IMR-90 (cell line): ENCODE results near the gene CFAP251. TPM values are rescaled to one million over a fixed set of nuclear protein-coding genes. Genes with fewer than 3 reads are reported as not detected.

Source experiments
- ATAC-seq: fragments of 200-7000 bp; cut with Tn5 transposase; 2 replicates; pipeline ENCODE4 v1.9.1; 2020; ENCODE audit warnings: low read depth, mild to moderate bottlenecking, moderate library complexity
- BruUV-seq: library from RNA; stranded (reverse); fragments of 400-500 nt; replicated peaks from 2 replicates; lab custom pipeline; 2021; lab: Mats Ljungman, UMichigan
- CTCF ChIA-PET: fragments of 300-600 bp; formaldehyde crosslinking; extraction: SDS; loops from one replicate; lab custom pipeline; 2021; ENCODE audit warnings: antibody characterized with exemption; lab: Yijun Ruan, JAX
- POLR2A ChIA-PET: fragments of 300-600 bp; sonication (Branson Sonifier 250); formaldehyde crosslinking; loops from one replicate; lab custom pipeline; 2022; ENCODE audit warnings: antibody characterized with exemption; ENCODE audit not compliant: unreplicated experiment; lab: Charles Lee
- DNase-seq: peaks from one replicate; pipeline ENCODE4 v3.0.0; 2013
- H2AFZ ChIP-seq: replicated peaks from 2 replicates; pipeline ENCODE3; 2013; ENCODE audit warnings: low read length, mild to moderate bottlenecking; ENCODE audit not compliant: poor library complexity
- H2AK5ac ChIP-seq: 2 replicates; pipeline ENCODE4 v1.6.1; 2013; ENCODE audit warnings: low read depth, low read length, inconsistent platforms
- H2AK9ac ChIP-seq: replicated peaks from 2 replicates; pipeline ENCODE3; 2013; ENCODE audit warnings: mild to moderate bottlenecking, low read depth, low read length, moderate library complexity; ENCODE audit not compliant: poor library complexity
- H2BK120ac ChIP-seq: 2 replicates; pipeline ENCODE4 v1.6.1; 2013; ENCODE audit warnings: low read depth, low read length, inconsistent platforms
- H2BK15ac ChIP-seq: 3 replicates; pipeline ENCODE4 v1.6.1; 2013; ENCODE audit warnings: low read depth, low read length, inconsistent platforms
- H2BK20ac ChIP-seq: 2 replicates; pipeline ENCODE4 v1.6.1; 2013; ENCODE audit warnings: low read depth, mild to moderate bottlenecking, inconsistent platforms, low read length, moderate library complexity
- H2BK5ac ChIP-seq: 2 replicates; pipeline ENCODE4 v1.6.1; 2013; ENCODE audit warnings: mild to moderate bottlenecking, low read depth, low read length, inconsistent platforms; ENCODE audit not compliant: poor library complexity, severe bottlenecking
- H3K14ac ChIP-seq: replicated peaks from 2 replicates; pipeline ENCODE4 v1.6.1; 2013; ENCODE audit warnings: low read depth, low read length, inconsistent platforms
- H3K18ac ChIP-seq: 2 replicates; pipeline ENCODE4 v1.6.1; 2013; ENCODE audit warnings: low read depth, low read length, control low read depth
- H3K23ac ChIP-seq: 2 replicates; pipeline ENCODE4 v1.6.1; 2013; ENCODE audit warnings: low read depth, low read length, inconsistent platforms
- H3K27ac ChIP-seq: 2 replicates; pipeline ENCODE4 v1.5.1; 2013; ENCODE audit warnings: mild to moderate bottlenecking, control low read depth, low read length; ENCODE audit not compliant: insufficient read depth
- H3K27me3 ChIP-seq: 2 replicates; pipeline ENCODE4 v1.6.1; 2013; ENCODE audit warnings: low read length; ENCODE audit not compliant: control insufficient read depth, insufficient read depth
- H3K36me3 ChIP-seq: 2 replicates; pipeline ENCODE4 v1.6.1; 2013; ENCODE audit warnings: low read length, mixed read lengths; ENCODE audit not compliant: control insufficient read depth, insufficient read depth
- H3K4ac ChIP-seq: 2 replicates; pipeline ENCODE4 v1.6.1; 2013; ENCODE audit warnings: low read depth, low read length, inconsistent platforms
- H3K4me1 ChIP-seq: 2 replicates; pipeline ENCODE4 v1.6.1; 2013; ENCODE audit warnings: low read length, mixed read lengths; ENCODE audit not compliant: control insufficient read depth, insufficient read depth
- H3K4me2 ChIP-seq: 2 replicates; pipeline ENCODE4 v1.6.1; 2013; ENCODE audit warnings: low read depth, mild to moderate bottlenecking, control low read depth, low read length, moderate library complexity
- H3K4me3 ChIP-seq: 2 replicates; pipeline ENCODE4 v1.5.1; 2013; ENCODE audit warnings: low read depth, mild to moderate bottlenecking, control low read depth, low read length, moderate library complexity; ENCODE audit not compliant: insufficient read depth
- H3K56ac ChIP-seq: 2 replicates; pipeline ENCODE4 v1.6.1; 2013; ENCODE audit warnings: low read length, inconsistent platforms; ENCODE audit not compliant: insufficient read depth; ENCODE audit errors: extremely low read depth
- H3K79me1 ChIP-seq, 2 experiments: 2 replicates each; pipeline ENCODE4 v1.6.1; 2013; ENCODE audit warnings: low read length in 2 of 2, inconsistent platforms in 1 of 2, low read depth in 1 of 2
- H3K9ac ChIP-seq: 2 replicates; pipeline ENCODE4 v1.6.1; 2013; ENCODE audit warnings: low read depth, low read length, control low read depth
- H3K9me1 ChIP-seq: 2 replicates; pipeline ENCODE4 v1.6.1; 2013; ENCODE audit warnings: low read length, inconsistent platforms; ENCODE audit not compliant: insufficient read depth
- H3K9me3 ChIP-seq: 2 replicates; pipeline ENCODE4 v1.6.1; 2013; ENCODE audit warnings: low read length; ENCODE audit not compliant: control insufficient read depth, insufficient read depth
- H4K20me1 ChIP-seq: 2 replicates; pipeline ENCODE4 v1.6.1; 2013; ENCODE audit warnings: low read length, inconsistent platforms; ENCODE audit not compliant: insufficient read depth
- H4K5ac ChIP-seq: 2 replicates; pipeline ENCODE4 v1.6.1; 2013; ENCODE audit warnings: mild to moderate bottlenecking, low read depth, low read length, control low read depth
- H4K8ac ChIP-seq, 2 experiments: 2 replicates each; pipeline ENCODE4 v1.6.1; 2013; ENCODE audit warnings: low read depth in 2 of 2, low read length in 2 of 2, control low read depth in 1 of 2, inconsistent platforms in 1 of 2
- H4K91ac ChIP-seq: 2 replicates; pipeline ENCODE4 v1.6.1; 2013; ENCODE audit warnings: low read depth, low read length, inconsistent platforms; ENCODE audit not compliant: insufficient read depth
- BHLHE40 ChIP-seq: fragments of 150-350 bp; IDR thresholded peaks from 2 replicates; pipeline ENCODE4 v1.6.1; 2016; ENCODE audit warnings: mild to moderate bottlenecking, low read depth, low read length
- CEBPB ChIP-seq: IDR thresholded peaks from 2 replicates; pipeline ENCODE4 v1.6.1; 2012; ENCODE audit warnings: low read depth, low read length, improper control_type of control experiment
- CHD1 ChIP-seq: IDR thresholded peaks from 2 replicates; pipeline ENCODE4 v1.6.1; 2012; ENCODE audit warnings: low read depth, low read length, improper control_type of control experiment
- CTCF ChIP-seq: conservative IDR thresholded peaks from 2 replicates; pipeline ENCODE4 v1.5.1; 2012; ENCODE audit warnings: mild to moderate bottlenecking, low read depth, low read length, improper control_type of control experiment
- ELK1 ChIP-seq: fragments of 150-350 bp; IDR thresholded peaks from 2 replicates; pipeline ENCODE4 v1.6.1; 2016; ENCODE audit warnings: low read depth, mild to moderate bottlenecking, low read length, moderate library complexity, borderline replicate concordance
- FOS ChIP-seq: fragments of 150-350 bp; IDR thresholded peaks from 2 replicates; pipeline ENCODE4 v1.6.1; 2016; ENCODE audit warnings: low read depth, low read length
- MAFK ChIP-seq: IDR thresholded peaks from 2 replicates; pipeline ENCODE4 v1.6.1; 2012; ENCODE audit warnings: low read depth, low read length, improper control_type of control experiment
- MAZ ChIP-seq: IDR thresholded peaks from 2 replicates; pipeline ENCODE4 v1.6.1; 2012; ENCODE audit warnings: low read depth, mild to moderate bottlenecking, low read length, improper control_type of control experiment, moderate library complexity, borderline replicate concordance
- MXI1 ChIP-seq: IDR thresholded peaks from 2 replicates; pipeline ENCODE4 v1.6.1; 2012; ENCODE audit warnings: low read depth, mild to moderate bottlenecking, low read length, moderate library complexity, borderline replicate concordance
- NFE2L2 ChIP-seq: fragments of 150-350 bp; IDR thresholded peaks from 2 replicates; pipeline ENCODE4 v1.6.1; 2016; ENCODE audit warnings: low read depth, mild to moderate bottlenecking, low read length
- POLR2A ChIP-seq: IDR thresholded peaks from 2 replicates; pipeline ENCODE4 v1.6.1; 2012; ENCODE audit warnings: mild to moderate bottlenecking, low read depth, low read length
- RAD21 ChIP-seq: IDR thresholded peaks from 2 replicates; pipeline ENCODE4 v1.6.1; 2012; ENCODE audit warnings: low read length, improper control_type of control experiment
- RCOR1 ChIP-seq: IDR thresholded peaks from 2 replicates; pipeline ENCODE4 v1.6.1; 2012; ENCODE audit warnings: mild to moderate bottlenecking, low read length, improper control_type of control experiment; ENCODE audit not compliant: insufficient replicate concordance
- RFX5 ChIP-seq: IDR thresholded peaks from 2 replicates; pipeline ENCODE4 v1.8.0; 2012; ENCODE audit warnings: low read depth, mild to moderate bottlenecking, low read length, moderate library complexity
- SMC3 ChIP-seq: fragments of 150-350 bp; IDR thresholded peaks from 2 replicates; pipeline ENCODE4 v1.6.1; 2016; ENCODE audit warnings: low read depth, mild to moderate bottlenecking, antibody characterized with exemption, low read length, moderate library complexity
- USF2 ChIP-seq: fragments of 150-350 bp; IDR thresholded peaks from 2 replicates; pipeline ENCODE4 v1.6.1; 2017; ENCODE audit warnings: mild to moderate bottlenecking, antibody characterized with exemption, low read length, low read depth
- WGBS, 2 experiments: methylation state at CpG; one replicate each; pipeline versions ENCODE4 v1.1.5 to v1.1.7; 2013; ENCODE audit warnings: missing lambda C conversion rate in 2 of 2; ENCODE audit not compliant: insufficient read length in 1 of 2; ENCODE audit errors: extremely low coverage in 2 of 2; 5-methylcytosine and 5-hydroxymethylcytosine counted together
- dilution Hi-C: fragments of 300-500 bp; cut with HindIII; formaldehyde crosslinking; loops from one replicate; pipeline ENCODE4 v1.14.3; 2018; ENCODE audit warnings: low sequenced_read_pairs; ENCODE audit not compliant: unreplicated experiment
- in situ Hi-C: fragments of 300-500 bp; cut with MboI; formaldehyde crosslinking; loops from 3 replicates; pipeline ENCODE4 v1.14.3; 2019; ENCODE audit warnings: low sequenced_read_pairs, inconsistent platforms, mixed read lengths
- intact Hi-C: fragments of 100-400 bp; cut with micrococcal nuclease; formaldehyde crosslinking; loops from 2 replicates; pipeline ENCODE4 v1.10.0; 2022
- polyA plus RNA-seq, 3 experiments: library from polyadenylated mRNA; depleted of rRNA; stranded (reverse); fragments of >200 nt; gene quantifications; 2 replicates each; pipeline ENCODE4 v1.2.3, GENCODE V29; 2012; ENCODE audit warnings: low replicate concordance in 1 of 3
- total RNA-seq: library from RNA; depleted of rRNA; stranded (reverse); fragments of >200 nt; gene quantifications from 2 replicates; pipeline ENCODE4 v1.2.3, GENCODE V29; 2012

Gene CFAP251
- total and polyA plus RNA-seq, 2 of the 4 experiments (the other 2 are of a cell fraction), result 7.8 to 9.1 TPM

- WGBS, 2 experiments, result 100% methylated on average over 3 of the region's 5 CpGs; no CpG with 5 or more reads in 1 of the 2 experiments
- DNase-seq (no peak), ATAC-seq (no peak)
- peaks cover 4% of the 10 kb centered on the region; the same call in 1 of the 2 replicates for H3K9me1 ChIP-seq
- H3K14ac ChIP-seq, result no peak overlapping the region
- H3K4me1 ChIP-seq, result peaks cover 2% of the 10 kb centered on the region; the same call in 1 of the 2 replicates
- H2AK5ac ChIP-seq, result no peak overlapping the region
- no peak overlapping the region for H3K4ac ChIP-seq
- no peaks in the 10 kb centered on the region for H3K79me1 ChIP-seq
- H3K56ac ChIP-seq, result no peak overlapping the region
- H2BK120ac ChIP-seq, result no peak overlapping the region
- H3K23ac ChIP-seq, result no peak overlapping the region
- TF ChIP-seq SMC3, result no peak
- TF ChIP-seq RCOR1, result no peak
- no peak for TF ChIP-seq RAD21
- no peak for TF ChIP-seq MAZ
- no peak for TF ChIP-seq CEBPB
- TF ChIP-seq BHLHE40, result no peak
- no peak for TF ChIP-seq CTCF
- no peak for TF ChIP-seq ELK1
- no peak for TF ChIP-seq POLR2A
- TF ChIP-seq USF2, result no peak
- TF ChIP-seq MAFK, result no peak
- no peak for TF ChIP-seq MXI1
- TF ChIP-seq FOS, result no peak
- no peak for TF ChIP-seq NFE2L2
- TF ChIP-seq CHD1, result no peak
- TF ChIP-seq RFX5, result no peak
- no peak overlapping the region for H3K9ac ChIP-seq
- CTCF ChIA-PET, result interaction anchor here (0.6 kb wide), 1 partner anchor 144 kb away, joined by 3 read pairs; no protein-coding TSS in a partner anchor
- H4K20me1 ChIP-seq, result no peaks in the 10 kb centered on the region
- no peak overlapping the region for H2BK15ac ChIP-seq
- H3K9me3 ChIP-seq, result no peaks in the 10 kb centered on the region
- H2BK20ac ChIP-seq, result no peak overlapping the region
- H3K27me3 ChIP-seq, result no peaks in the 10 kb centered on the region
- no peak overlapping the region for H3K4me2 ChIP-seq
- no peak overlapping the region for H4K8ac ChIP-seq
- H2BK5ac ChIP-seq, result no peak overlapping the region
- intact Hi-C loops (no loop called here), dilution Hi-C loops (no loop called here), in situ Hi-C loops (no loop called here)
- H3K36me3 ChIP-seq, result peaks cover 19% of the 10 kb centered on the region; the same call in 1 of the 2 replicates
- H3K27ac ChIP-seq, result no peak overlapping the region
- POLR2A ChIA-PET, result no interaction called here
- no peak overlapping the region for H2AFZ ChIP-seq
- no peak overlapping the region for H3K4me3 ChIP-seq
- no peak overlapping the region for H4K5ac ChIP-seq
- H3K18ac ChIP-seq, result no peak overlapping the region
- no TSS peak for BruUV-seq
- H4K91ac ChIP-seq, result no peak overlapping the region
- no peak overlapping the region for H2AK9ac ChIP-seq
These were observed 48.6 kb downstream of the CFAP251 start for GRCh38 chr12:121966959-121967358.
